Thymus (tissue), 14 donors: ENCODE data around the gene CLEC18C. TPM values are rescaled to one million over a fixed set of nuclear protein-coding genes. Genes with fewer than 3 reads are reported as not detected.
"Not testable (repeated sequence)": the region's sequence is repeated elsewhere in the genome, so short reads cannot be mapped to it uniquely, and the experiment has no call there.

ENCODE experiments used
- DNase-seq, 9 donors: peaks; one replicate each; pipeline ENCODE4 v3.0.0-alpha.2; 2013; ENCODE audit warnings: low spot score in 9 of 9, low read depth in 6 of 9, missing footprints in 1 of 9
- H3K27ac ChIP-seq, 2 donors: one replicate each; pipeline ENCODE4 v1.5.1; 2013; ENCODE audit warnings: control low read depth in 1 of 2, low read depth in 1 of 2, low read length in 1 of 2, mild to moderate bottlenecking in 1 of 2, moderate library complexity in 1 of 2
- H3K27me3 ChIP-seq, 2 donors: one replicate each; pipeline ENCODE4 v1.5.1; 2013; ENCODE audit warnings: low read length in 1 of 2; ENCODE audit not compliant: control insufficient read depth in 2 of 2, insufficient read depth in 1 of 2
- H3K36me3 ChIP-seq, 2 donors: one replicate each; pipeline ENCODE4 v1.5.1; 2013; ENCODE audit warnings: low read length in 1 of 2, mild to moderate bottlenecking in 1 of 2, moderate library complexity in 1 of 2; ENCODE audit not compliant: control insufficient read depth in 2 of 2, insufficient read depth in 2 of 2
- H3K4me1 ChIP-seq, 2 donors: one replicate each; pipeline ENCODE4 v1.5.1; 2013; ENCODE audit warnings: low read length in 2 of 2; ENCODE audit not compliant: control insufficient read depth in 2 of 2, insufficient read depth in 2 of 2
- H3K4me3 ChIP-seq, 2 donors: one replicate each; pipeline ENCODE4 v1.5.1; 2013; ENCODE audit warnings: low read length in 2 of 2, control low read depth in 1 of 2, mild to moderate bottlenecking in 1 of 2
- H3K9me3 ChIP-seq, 2 donors: one replicate each; pipeline ENCODE4 v1.5.1; 2013; ENCODE audit warnings: low read length in 1 of 2, mild to moderate bottlenecking in 1 of 2; ENCODE audit not compliant: control insufficient read depth in 2 of 2, insufficient read depth in 1 of 2
- WGBS: extraction: QIAGEN DNeasy Blood & Tissue Kit; methylation state at CpG from one replicate; pipeline ENCODE4 v1.1.7; 2013; 5-methylcytosine and 5-hydroxymethylcytosine counted together
- long read RNA-seq, 10 donors: transcript quantifications; one replicate each; lab custom pipeline, GENCODE V29; 2026
- polyA plus RNA-seq: library from polyadenylated mRNA; stranded (reverse); fragments of 200-250 nt; gene quantifications from one replicate; pipeline ENCODE4 v1.2.3, GENCODE V29; 2013
- total RNA-seq: library from RNA; stranded (reverse); fragments of 120-200 nt; gene quantifications from one replicate; pipeline ENCODE4 v1.2.4, GENCODE V29; 2013
- donor health status: healthy.

CLEC18C gene
- total RNA-seq (0.05 TPM), polyA plus RNA-seq (0.37 TPM)
- long read RNA-seq, donor 1 = 0 reads
- long read RNA-seq, donor 2 = 0 reads
- long read RNA-seq, donor 3, partial matches to known transcripts = 0 of 1 reads
- long read RNA-seq, donor 3, other reads (novel, unspliced or antisense) = 0 of 1 reads
- long read RNA-seq, donor 4 = 0 reads
- long read RNA-seq, donor 5, partial matches to known transcripts = 0 of 5 reads
- long read RNA-seq, donor 5, other reads (novel, unspliced or antisense) = 0 of 5 reads
- long read RNA-seq, donor 6 = 0 reads
- long read RNA-seq, donor 7 = 0 reads
- long read RNA-seq, donor 8, partial matches to known transcripts = 12 of 12 reads
- long read RNA-seq, donor 8, other reads (novel, unspliced or antisense) = 0 of 12 reads
- long read RNA-seq, donor 9 = 0 reads
- long read RNA-seq, donor 10 = 0 reads

- not testable (repeated sequence) for H3K4me1 ChIP-seq, DNase-seq, H3K9me3 ChIP-seq, H3K4me3 ChIP-seq, H3K36me3 ChIP-seq, H3K27me3 ChIP-seq, H3K27ac ChIP-seq
- 91% methylated on average over 17 of the region's 21 CpGs for WGBS
Measured at GRCh38 chr16:70173212-70173837, at the start of gene CLEC18C. Gene CLEC18C, plus strand, starts transcription at chr16:70173787. Its CDS starts 492 bp downstream, at chr16:70174279.

GRCh38 chr16:70123822-70124221 lies 49.8 kb upstream of the CLEC18C start:
- not testable (repeated sequence) for H3K9me3 ChIP-seq, H3K27me3 ChIP-seq, H3K4me1 ChIP-seq, H3K4me3 ChIP-seq, H3K27ac ChIP-seq, DNase-seq
- 94% methylated on average over 14 of the region's 14 CpGs for WGBS
- peaks cover 24 to 38% of the 10 kb centered on the region in 2 donors for H3K36me3 ChIP-seq

- peaks cover 38 to 52% of the 10 kb centered on the region in 2 donors for H3K36me3 ChIP-seq
- not testable (repeated sequence) for DNase-seq, H3K9me3 ChIP-seq, H3K4me1 ChIP-seq, H3K27ac ChIP-seq, H3K27me3 ChIP-seq, H3K4me3 ChIP-seq
- WGBS = 96% methylated on average over 11 of the region's 11 CpGs
Measured at GRCh38 chr16:70126226-70126625, 47.4 kb upstream of the CLEC18C start.

- WGBS = 98% methylated on average over 5 of the region's 5 CpGs
- H3K36me3 ChIP-seq = peaks cover 48 to 51% of the 10 kb centered on the region in 2 donors
- not testable (repeated sequence) for H3K4me1 ChIP-seq, DNase-seq, H3K4me3 ChIP-seq, H3K27me3 ChIP-seq, H3K27ac ChIP-seq, H3K9me3 ChIP-seq
Measured at GRCh38 chr16:70127706-70128105, 45.9 kb upstream of the CLEC18C start.

- H3K4me1 ChIP-seq, H3K9me3 ChIP-seq, H3K27me3 ChIP-seq, DNase-seq, H3K4me3 ChIP-seq, H3K27ac ChIP-seq: not testable (repeated sequence)
- H3K36me3 ChIP-seq = peaks cover 46 to 54% of the 10 kb centered on the region in 2 donors
- whole genome bisulfite sequencing = 98% methylated on average over 6 of the region's 10 CpGs
Measured at GRCh38 chr16:70128844-70129243, 44.7 kb upstream of the CLEC18C start.

GRCh38 chr16:70135796-70136195 lies 37.8 kb upstream of the CLEC18C start:
- not testable (repeated sequence) for H3K27ac ChIP-seq, DNase-seq, H3K27me3 ChIP-seq, H3K4me3 ChIP-seq, H3K9me3 ChIP-seq, H3K4me1 ChIP-seq
- 97% methylated on average over 8 of the region's 8 CpGs for WGBS
- peaks cover 44 to 49% of the 10 kb centered on the region in 2 donors for H3K36me3 ChIP-seq

GRCh38 chr16:70136595-70136994 lies 37.0 kb upstream of the CLEC18C start:
- H3K9me3 ChIP-seq, DNase-seq, H3K27me3 ChIP-seq, H3K4me3 ChIP-seq, H3K27ac ChIP-seq, H3K4me1 ChIP-seq: not testable (repeated sequence)
- H3K36me3 ChIP-seq = peaks cover 47 to 54% of the 10 kb centered on the region in 2 donors
- WGBS = 96% methylated on average over 2 of the region's 2 CpGs

GRCh38 chr16:70142739-70143138 lies 30.8 kb upstream of the CLEC18C start:
- H3K27ac ChIP-seq, DNase-seq, H3K27me3 ChIP-seq, H3K4me1 ChIP-seq, H3K4me3 ChIP-seq, H3K9me3 ChIP-seq: not testable (repeated sequence)
- WGBS = 95% methylated on average over 10 of the region's 10 CpGs
- H3K36me3 ChIP-seq = peaks cover 40 to 43% of the 10 kb centered on the region in 2 donors

GRCh38 chr16:70143231-70143895 lies 30.2 kb upstream of the CLEC18C start:
- H3K4me1 ChIP-seq, H3K27me3 ChIP-seq, H3K9me3 ChIP-seq, H3K27ac ChIP-seq, H3K4me3 ChIP-seq, DNase-seq: not testable (repeated sequence)
- whole genome bisulfite sequencing = 87% methylated on average over 9 of the region's 9 CpGs
- peaks cover 42 to 47% of the 10 kb centered on the region in 2 donors for H3K36me3 ChIP-seq
